Inferior parietal cortex (tissue), 1 donor: ENCODE results near the gene RYR1.
"Not testable (repeated sequence)": the region's sequence is repeated elsewhere in the genome, so short reads cannot be mapped to it uniquely, and the experiment has no call there.

Source experiments
- DNase-seq: peaks from one replicate; pipeline ENCODE4 v3.0.0-alpha.2; 2016; ENCODE audit errors: extremely low spot score

The RYR1 gene

DNA sequence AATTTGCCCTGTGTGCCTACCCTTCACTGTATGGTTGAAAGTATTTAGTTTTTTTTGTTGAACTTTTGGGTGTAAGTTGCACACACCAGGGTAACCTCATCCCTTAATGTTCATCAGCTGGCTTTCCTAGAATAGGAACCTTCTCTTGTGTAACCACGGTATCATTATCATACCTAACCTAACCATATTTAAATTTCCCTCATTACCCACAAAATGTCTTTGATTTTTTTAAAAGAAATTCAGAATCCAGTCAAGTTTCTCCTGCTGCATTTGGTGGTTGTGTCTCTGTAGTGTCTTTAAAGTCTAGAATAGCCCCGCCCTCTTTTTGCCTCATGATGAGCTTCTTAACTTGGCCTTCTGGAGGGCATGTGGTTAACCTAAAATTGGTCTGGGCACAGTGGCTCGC is 80.3 kb downstream of the RYR1 start:
- DNase-seq: no peak

DNA sequence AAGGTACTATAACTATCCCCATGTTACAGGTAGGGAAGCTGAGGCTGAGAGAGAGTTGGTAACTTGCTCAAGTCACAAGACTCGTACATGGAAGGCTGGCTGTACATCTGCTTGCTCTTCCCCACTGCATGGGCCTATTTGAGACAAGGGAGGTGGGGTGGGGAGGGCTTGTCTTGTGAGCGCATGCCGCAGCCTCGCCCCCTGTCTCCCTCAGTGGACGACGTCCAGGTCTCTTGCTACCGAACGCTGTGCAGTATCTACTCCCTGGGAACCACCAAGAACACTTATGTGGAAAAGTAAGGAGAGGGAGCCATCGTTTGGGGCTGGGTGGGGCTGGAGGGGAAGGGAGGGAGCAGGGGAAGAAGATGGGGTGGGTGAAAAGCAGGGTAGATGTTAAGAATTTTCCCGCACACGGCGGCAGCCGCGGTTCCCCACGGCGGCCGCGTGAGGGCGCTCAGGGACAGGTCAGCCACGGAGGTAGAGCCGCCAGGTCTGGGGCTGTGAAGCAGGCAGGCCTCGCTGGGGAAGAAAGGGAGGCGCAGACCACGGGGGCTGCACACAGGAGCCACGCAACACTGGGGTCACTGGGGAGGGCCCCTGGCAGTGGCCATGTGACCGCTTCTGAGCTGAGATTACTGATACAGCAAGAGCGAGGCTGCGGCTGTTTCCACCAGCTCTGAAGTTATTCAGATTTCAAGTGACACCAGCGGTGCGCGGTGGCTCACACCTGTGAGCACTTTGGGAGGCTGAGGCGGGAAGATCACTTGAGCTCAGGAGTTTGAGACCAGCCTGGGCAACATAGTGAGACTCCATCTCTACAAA is 81.5 kb downstream of the RYR1 start:
- peak; percentile 69 for DNase-seq

DNA sequence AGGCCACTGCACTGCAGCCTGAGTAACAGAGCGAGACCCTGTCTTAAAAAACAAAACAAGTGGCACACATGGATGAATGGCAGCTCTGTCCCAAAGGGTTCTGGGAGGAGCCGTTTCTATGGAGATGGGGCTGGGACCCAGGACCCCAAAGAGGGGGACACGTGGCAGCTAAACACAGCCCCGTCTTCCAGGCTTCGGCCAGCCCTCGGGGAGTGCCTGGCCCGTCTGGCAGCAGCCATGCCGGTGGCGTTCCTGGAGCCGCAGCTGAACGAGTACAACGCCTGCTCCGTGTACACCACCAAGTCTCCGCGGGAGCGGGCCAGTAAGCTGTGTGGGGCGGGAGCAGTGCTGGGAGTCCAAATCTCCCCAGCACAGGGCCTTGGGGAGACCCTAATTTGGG is 82.4 kb downstream of the RYR1 start:
- DNase-seq: no peak

DNA sequence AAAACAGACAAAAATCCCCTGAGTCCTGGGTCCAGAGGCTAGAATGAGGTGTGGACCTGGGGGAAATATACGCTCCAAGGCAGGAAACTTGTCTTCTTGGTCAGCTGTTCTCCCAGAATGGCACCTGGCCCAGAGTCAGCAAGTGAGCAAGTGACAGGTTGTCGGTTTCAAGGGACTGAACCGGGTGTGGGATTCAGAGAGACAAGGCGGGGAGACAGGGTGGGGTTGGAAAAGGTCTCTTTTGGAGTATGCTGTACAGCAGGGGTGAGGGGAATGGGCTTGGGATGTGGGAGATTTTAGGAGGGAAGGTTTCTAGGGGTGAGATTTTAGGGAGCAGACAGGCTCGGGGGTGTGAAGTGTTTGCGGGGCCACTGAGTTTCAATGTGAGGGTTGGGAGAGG is 83.3 kb downstream of the RYR1 start:
- no peak for DNase-seq

DNA sequence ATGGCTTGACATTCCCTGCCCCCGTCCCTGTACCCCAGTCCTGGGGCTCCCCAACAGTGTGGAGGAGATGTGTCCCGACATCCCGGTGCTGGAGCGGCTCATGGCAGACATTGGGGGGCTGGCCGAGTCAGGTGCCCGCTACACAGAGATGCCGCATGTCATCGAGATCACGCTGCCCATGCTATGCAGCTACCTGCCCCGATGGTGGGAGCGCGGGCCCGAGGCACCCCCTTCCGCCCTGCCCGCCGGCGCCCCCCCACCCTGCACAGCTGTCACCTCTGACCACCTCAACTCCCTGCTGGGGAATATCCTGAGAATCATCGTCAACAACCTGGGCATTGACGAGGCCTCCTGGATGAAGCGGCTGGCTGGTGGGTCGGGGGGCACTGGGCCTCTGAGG is 83.8 kb downstream of the RYR1 start:
- no peak for DNase-seq

DNA sequence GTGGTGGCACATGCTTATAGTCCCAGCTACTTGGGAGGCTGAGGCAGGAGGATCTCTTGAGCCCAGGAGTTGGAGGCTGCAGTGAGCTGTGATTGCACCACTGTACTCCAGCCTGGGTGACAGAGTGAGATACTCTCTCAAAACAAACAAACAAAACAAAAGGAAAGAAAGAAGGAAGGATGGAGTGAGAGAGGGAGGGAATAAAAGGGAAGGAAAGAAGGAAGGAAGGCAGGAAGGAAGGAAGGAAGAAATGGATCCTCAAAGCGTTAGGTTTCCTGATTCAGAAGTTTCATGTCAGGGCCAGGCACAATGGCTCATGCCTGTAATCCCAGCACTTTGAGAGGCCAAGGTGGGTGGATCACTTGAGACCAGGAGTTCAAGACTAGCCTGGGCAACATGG is 84.5 kb downstream of the RYR1 start:
- not testable (repeated sequence) for DNase-seq

DNA sequence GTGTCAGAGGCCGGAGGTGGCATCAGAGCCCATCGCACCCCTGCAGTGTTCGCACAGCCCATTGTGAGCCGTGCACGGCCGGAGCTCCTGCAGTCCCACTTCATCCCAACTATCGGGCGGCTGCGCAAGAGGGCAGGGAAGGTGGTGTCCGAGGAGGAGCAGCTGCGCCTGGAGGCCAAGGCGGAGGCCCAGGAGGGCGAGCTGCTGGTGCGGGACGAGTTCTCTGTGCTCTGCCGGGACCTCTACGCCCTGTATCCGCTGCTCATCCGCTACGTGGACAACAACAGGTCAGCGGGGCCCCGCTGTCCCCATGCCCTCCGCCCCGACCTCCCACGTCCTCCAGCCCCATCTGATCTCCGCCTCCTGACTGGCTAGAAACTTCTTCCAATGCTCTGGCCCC is 85.7 kb downstream of the RYR1 start:
- no peak for DNase-seq

DNA sequence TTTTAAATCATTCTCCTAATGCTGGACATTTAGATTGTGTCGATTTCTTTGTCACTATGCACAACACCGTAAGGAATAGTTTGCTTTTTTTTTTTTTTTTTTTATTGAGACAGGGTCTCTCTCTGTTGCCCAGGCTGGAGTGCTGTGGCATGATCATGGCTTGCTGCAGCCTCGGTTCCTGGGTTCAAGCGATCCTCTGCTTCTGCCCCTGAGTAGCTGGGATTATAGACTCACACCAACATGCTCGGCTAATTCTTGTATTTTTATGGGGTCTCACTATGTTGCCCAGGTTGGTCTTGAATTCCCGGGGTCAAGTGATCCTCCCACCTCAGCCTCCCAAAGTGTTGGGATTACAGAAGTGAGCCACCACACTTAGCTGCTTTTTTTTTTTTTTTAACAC is 86.5 kb downstream of the RYR1 start:
- no peak for DNase-seq

DNA sequence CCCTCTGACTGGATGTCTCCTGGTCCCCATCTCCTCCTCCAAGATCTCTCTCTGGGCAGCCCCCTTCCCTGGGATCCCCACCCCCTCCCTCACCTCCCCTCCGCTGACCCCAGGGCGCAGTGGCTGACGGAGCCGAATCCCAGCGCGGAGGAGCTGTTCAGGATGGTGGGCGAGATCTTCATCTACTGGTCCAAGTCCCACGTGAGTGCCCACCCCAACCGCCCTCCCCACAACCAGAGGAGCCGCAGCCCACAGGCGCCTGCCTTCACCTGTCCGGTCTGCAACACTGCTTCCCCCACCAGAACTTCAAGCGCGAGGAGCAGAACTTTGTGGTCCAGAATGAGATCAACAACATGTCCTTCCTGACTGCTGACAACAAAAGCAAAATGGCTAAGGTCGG is 89.4 kb downstream of the RYR1 start:
- no peak for DNase-seq

DNA sequence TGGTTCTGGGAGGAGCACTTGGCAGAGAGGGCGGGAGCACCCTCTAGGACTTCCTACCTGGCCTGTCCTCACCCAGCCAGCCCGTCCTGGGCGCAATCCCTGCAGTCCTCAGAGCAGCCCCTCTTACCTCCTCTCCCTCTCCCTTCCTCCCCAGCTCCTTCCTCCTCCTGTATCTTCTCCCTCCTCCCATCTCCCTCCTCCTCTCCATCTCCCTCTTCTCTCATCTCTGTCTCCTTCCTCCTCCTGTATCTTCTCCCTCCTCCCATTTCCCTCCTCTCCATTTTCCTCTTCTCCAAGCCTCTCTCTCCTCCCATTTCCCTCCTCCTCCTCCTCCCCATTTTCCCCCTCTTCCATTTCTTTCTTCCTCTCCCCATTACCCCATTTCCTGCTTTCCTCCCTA is 89.8 kb downstream of the RYR1 start:
- no peak for DNase-seq

DNA sequence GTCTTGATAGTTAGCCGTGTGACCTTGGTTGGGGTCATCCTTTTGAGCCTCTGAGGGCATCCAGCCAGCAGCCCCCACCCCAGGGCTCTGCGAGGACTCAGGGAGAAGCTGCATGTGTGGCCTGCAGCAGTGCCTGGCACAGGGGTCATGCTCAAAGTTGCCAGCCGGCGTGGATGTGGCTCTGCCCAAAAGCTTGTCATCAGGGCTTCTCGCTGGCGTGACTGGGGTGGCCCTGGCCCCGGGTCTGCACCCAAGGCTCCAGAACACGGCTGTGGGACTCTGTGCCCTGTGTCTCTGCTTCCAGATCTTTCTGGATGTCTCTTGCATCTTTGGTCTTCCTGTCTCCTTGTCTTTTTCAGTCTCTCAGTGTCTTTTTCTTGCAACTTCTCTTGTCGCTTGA is 90.9 kb downstream of the RYR1 start:
- no peak for DNase-seq

DNA sequence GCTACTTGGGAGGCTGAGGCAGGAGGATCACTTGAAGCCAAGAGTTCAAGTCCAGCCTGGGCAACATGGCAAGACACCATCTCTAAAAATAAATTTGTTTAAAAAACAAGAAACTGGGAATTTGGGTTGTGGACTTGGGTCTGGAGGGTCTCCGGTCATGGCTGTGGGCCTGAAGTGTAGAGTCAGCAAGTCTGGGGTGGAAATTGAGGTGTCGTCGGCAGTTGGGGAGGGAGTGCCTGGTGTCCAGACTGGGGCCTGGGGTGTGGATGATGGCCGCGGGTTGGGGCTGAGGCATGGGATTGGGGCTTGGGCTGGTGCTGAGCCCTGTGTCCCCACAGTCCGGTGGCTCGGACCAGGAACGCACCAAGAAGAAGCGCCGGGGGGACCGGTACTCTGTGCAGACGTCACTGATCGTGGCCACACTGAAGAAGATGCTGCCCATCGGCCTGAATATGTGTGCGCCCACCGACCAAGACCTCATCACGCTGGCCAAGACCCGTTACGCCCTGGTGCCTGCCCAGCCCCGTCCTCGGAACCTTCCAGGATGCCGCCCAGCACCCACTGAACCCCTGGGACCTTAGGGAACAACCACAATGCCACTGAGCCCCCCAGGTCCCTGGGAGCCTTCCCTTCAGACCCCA is 91.6 kb downstream of the RYR1 start:
- no peak for DNase-seq

DNA sequence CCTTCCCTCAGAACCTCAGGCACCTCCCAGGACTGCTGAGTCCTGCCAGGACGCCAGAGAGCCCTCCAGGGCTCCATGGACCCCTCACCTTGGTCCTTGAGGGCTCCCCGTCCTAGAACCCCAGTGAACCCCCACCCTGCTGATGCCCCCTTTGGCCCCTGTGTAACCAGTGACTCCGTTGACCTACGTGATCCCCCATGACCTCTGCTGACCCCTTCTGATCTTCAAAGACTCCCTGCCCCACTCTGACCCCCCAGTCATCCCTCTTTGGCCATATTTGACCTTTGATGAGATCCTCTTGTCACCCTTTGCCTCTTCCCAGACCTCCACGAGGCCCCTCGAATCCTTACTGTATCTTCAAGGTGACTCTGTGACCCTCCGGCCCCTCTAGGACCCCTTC is 92.9 kb downstream of the RYR1 start:
- DNase-seq: no peak

DNA sequence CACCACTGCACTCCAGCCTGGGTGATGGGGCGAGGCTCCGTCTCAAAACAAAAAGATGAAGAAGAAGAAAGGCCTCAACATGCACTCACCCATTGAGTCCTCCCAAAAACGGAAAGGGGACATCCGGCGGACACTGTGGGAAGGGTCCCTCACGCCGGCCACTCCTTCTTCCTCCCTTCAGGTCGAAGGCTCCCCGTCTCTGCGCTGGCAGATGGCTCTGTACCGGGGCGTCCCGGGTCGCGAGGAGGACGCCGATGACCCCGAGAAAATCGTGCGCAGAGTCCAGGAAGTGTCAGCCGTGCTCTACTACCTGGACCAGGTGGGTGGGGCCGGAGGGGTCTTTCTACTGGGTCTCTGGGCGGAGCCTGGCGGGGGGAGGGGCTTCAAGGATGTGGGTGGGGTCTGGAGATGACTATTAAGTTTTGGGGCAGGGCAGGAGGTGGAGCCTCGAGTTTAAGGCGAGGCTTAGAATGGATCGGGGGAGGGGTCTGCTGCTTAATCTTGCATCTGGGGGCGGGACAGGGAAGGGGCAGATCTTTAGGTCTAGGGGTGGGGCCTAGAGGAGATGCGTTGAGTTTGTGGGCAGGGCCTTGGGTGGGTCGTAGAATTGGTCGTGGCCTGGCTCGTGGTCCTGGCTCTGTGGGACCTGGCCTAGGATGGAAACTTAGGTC is 94.1 kb downstream of the RYR1 start:
- no peak for DNase-seq

DNA sequence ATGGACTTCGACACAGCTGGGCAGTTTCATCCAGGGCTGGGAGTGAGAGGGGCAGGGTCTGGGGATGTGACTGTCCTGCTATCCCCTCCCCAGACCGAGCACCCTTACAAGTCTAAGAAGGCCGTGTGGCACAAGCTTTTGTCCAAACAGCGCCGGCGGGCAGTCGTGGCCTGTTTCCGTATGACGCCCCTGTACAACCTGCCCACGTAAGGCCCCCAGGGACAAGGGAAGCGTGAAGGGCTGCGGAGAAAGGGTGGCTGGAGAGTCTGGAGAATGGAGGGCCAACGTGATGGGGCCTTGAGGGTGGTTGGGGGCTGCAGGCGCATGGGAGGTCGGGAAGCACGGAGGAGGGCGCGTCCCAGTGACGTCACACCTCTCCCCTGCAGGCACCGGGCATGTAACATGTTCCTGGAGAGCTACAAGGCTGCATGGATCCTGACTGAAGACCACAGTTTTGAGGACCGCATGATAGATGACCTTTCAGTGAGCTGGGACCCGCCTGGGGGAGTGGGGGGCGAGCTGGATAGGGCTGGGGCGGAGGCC is 94.8 kb downstream of the RYR1 start:
- DNase-seq: no peak

DNA sequence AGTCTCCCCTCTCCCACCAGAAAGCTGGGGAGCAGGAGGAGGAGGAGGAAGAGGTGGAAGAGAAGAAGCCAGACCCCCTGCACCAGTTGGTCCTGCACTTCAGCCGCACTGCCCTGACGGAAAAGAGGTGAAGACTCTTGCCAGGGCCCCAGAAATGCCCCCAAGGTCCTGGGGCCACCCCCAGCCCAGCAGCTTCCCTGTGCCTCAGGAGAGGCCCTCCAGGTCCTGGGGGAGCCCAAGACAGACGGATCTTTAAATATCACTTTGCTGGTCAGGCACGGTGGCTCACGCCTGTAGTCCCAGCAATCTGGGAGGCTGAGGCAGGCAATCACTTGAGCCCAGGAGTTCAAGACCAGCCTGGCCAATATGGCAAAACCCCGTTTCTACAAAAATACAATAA is 95.4 kb downstream of the RYR1 start:
- no peak for DNase-seq

DNA sequence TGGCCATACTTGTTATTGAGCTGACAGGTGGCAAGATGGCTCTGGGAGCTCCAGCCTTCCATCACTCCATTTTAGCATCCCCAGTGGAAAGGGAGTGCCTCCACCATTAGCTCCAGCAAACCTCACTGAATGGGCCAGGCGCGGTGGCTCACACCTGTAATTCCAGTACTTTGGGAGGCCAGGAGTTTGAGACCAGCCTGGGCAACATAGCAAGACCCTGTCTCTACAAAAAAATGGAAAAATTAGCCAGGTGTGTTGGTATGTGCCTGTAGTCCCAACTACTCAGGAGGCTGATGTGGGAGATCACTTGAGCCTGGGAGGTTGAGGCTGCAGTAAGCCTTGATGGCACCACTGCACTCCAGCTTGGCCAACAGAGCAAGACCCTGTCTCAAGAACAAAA is 98.0 kb downstream of the RYR1 start:
- no peak for DNase-seq

DNA sequence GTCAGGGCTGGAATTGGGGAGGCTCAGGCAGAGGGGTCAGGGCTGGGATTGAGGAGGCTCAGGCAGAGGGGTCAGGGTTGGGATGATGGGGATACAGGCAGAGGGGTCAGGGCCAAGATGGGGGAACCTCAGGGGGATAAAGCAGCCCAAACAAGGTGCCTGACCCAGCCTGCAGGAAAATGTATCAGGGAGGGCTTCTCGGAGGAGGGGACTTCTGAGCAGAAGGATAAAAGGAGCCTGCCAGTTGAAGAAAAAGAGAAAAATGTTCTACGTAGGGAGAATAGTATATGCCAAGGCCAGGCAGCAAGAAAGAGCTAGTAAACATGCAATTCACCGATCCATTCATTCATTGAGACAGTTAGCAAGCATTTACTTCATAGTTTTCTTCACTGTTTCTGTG is 99.4 kb downstream of the RYR1 start:
- DNase-seq: no peak

DNA sequence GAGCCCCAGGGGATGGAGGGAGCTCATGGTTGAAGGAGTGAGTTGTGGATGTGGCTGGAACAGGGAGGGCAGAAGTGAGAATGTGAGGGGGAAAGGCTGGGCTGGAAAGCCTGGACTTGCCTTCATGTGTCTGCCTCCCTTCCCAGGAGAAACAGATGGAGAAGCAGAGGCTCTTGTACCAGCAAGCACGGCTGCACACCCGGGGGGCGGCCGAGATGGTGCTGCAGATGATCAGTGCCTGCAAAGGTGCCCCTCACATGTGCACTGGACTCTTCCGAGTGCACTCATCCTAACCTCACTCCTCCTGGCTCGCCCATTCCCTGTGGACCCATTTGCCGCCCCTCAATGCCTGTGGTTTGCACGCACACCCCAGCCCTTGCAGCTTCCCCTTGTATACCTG is 101.1 kb downstream of the RYR1 start:
- DNase-seq: no peak

DNA sequence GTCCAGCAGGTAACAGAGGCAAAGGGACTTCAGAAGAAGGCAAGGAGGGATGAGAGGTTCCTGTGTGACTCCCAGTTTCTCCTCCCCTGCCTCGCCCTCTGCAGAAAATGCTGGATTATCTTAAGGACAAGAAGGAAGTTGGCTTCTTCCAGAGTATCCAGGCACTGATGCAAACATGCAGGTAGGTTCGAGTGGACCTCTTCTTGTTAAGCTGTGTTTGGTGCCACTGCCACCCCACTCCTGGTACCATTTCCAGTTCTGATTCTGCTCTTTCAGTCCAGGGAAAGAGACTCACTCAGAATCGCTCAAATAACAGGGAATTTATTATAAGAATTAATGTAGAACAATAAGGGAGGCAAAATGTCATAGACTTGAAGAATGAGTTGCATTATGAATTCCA is 101.7 kb downstream of the RYR1 start:
- DNase-seq: no peak

DNA sequence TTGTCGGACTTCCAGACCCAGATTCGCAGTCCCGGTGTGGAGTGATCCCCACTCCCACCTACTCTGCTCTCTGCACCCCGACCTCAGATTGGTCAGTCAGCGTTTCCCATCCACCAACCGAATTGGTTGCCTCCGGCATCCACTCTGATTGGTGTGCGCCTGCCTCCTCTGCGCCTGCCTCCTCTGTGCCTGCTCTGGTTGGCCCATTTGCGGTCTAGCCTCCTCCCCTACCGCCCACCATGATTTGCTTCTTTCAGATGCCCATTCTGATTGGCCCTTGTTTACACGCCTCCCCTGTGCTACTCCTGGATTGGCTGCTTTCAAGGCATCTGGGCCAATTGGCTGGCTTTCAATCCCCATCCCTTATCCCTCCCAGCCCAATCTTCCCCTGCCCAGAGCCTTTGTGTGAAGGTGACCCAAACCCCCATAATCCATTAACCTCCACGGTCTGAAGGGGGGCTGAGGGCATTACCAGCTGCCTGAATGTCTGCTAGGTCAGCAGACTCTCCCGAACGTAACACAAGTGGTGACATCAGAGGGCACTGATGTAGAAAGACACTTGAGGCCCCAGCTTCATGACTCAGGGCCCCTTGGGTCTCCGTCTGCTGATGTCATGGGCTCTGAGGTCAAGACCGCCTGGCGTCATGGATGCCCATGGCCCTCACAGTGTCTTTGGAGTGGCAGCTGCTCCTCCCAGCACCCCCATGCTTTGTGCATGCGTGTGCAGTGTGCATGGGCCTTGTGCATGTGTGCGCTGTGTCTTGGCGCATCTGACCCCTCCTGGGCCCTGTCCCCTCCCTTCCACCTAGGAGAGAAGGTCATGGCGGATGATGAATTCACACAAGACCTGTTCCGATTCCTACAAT is 103.8 kb downstream of the RYR1 start:
- DNase-seq: no peak

DNA sequence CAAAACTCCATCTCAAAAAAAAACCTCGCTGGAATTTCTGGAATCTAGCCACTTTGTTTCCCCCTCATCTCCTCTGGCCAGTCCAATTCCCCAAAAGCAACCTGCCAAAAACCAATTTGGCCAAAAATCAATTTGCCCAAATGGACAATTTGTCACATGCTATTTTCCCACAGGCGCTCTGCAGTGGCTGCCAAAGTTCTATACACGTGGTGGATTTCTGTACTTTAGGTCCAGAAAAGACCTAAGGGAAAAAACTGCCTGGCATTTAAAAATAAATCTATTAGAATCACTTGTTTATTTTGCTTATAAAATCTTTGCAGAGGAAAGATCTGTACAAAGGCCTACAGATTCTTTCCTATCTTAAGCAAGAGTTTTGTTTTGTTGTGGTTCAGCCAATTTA is 104.9 kb downstream of the RYR1 start:
- peak; percentile 67 for DNase-seq
